SK-N-SH (cell line): ENCODE results near the gene STARD8. TPM values are rescaled to one million over a fixed set of nuclear protein-coding genes. Genes with fewer than 3 reads are reported as not detected.

Experiments used
- CTCF ChIA-PET: fragments of 300-600, 350-600 bp; formaldehyde crosslinking; extraction: SDS; loops from one replicate; lab custom pipeline; 2021; lab: Yijun Ruan, JAX
- POLR2A ChIA-PET: fragments of 350-600 bp; sonication (Branson Sonifier 250); formaldehyde crosslinking; extraction: SDS; loops from one replicate; lab custom pipeline; 2020; ENCODE audit warnings: antibody characterized with exemption, inconsistent platforms; lab: Yijun Ruan, JAX
- DNase-seq: peaks from one replicate; pipeline ENCODE4 v3.0.0; 2012
- H2AFZ ChIP-seq: fragments of 200-600 bp; sonication (generic); 2 replicates; pipeline ENCODE4 v1.8.1; 2016; ENCODE audit warnings: antibody characterized with exemption, mild to moderate bottlenecking, low read depth
- H3F3A ChIP-seq: fragments of 200-600 bp; sonication (generic); replicated peaks from 2 replicates; pipeline ENCODE3; 2016; ENCODE audit warnings: antibody characterized with exemption, mild to moderate bottlenecking; ENCODE audit not compliant: insufficient read depth
- H3K27ac ChIP-seq, 2 experiments: fragments of 200-500 bp in 1 of 2; fragments of 200-600 bp in 1 of 2; sonication (Bioruptor generic) in 1 of 2; sonication (generic), shearing (Covaris generic) in 1 of 2; 2 replicates each; pipeline versions ENCODE4 v1.5.1 to v1.6.1; 2014 to 2016; ENCODE audit warnings: low read depth in 2 of 2, inconsistent platforms in 1 of 2, low read length in 1 of 2, mild to moderate bottlenecking in 1 of 2, mixed read lengths in 1 of 2
- H3K27me3 ChIP-seq: fragments of 200-600 bp; sonication (generic), shearing (Covaris generic); 2 replicates; pipeline ENCODE4 v1.6.1; 2016; ENCODE audit warnings: mixed run types; ENCODE audit not compliant: insufficient read depth
- H3K36me3 ChIP-seq, 2 experiments: fragments of 200-500 bp in 1 of 2; fragments of 200-600 bp in 1 of 2; sonication (Bioruptor generic) in 1 of 2; sonication (generic) in 1 of 2; replicated peaks in 1 of 2; 2 replicates each; pipeline versions ENCODE3 to v1.5.1; 2014 to 2016; ENCODE audit warnings: low read length in 1 of 2, mild to moderate bottlenecking in 1 of 2; ENCODE audit not compliant: insufficient read depth in 2 of 2, control insufficient read depth in 1 of 2
- H3K4me1 ChIP-seq, 2 experiments: fragments of 200-500 bp in 1 of 2; fragments of 200-600 bp in 1 of 2; sonication (Bioruptor generic) in 1 of 2; sonication (generic), shearing (Covaris generic) in 1 of 2; 2 replicates each; pipeline versions ENCODE4 v1.5.1 to v1.6.1; 2014 to 2016; ENCODE audit warnings: low read depth in 1 of 2, low read length in 1 of 2, mixed run types in 1 of 2; ENCODE audit not compliant: insufficient read depth in 2 of 2, control insufficient read depth in 1 of 2
- H3K4me2 ChIP-seq: fragments of 200-600 bp; sonication (generic), shearing (Covaris generic); 2 replicates; pipeline ENCODE4 v1.6.1; 2017; ENCODE audit warnings: mixed run types
- H3K4me3 ChIP-seq, 2 experiments: fragments of 200-500 bp in 1 of 2; fragments of 200-600 bp in 1 of 2; sonication (Bioruptor generic) in 1 of 2; sonication (generic), shearing (Covaris generic) in 1 of 2; 2 replicates each; pipeline versions ENCODE4 v1.5.1 to v1.8.1; 2014 to 2016; ENCODE audit warnings: low read depth in 2 of 2, inconsistent platforms in 1 of 2, low read length in 1 of 2, mild to moderate bottlenecking in 1 of 2, mixed read lengths in 1 of 2, moderate library complexity in 1 of 2
- H3K79me2 ChIP-seq: fragments of 200-600 bp; sonication (generic); 2 replicates; pipeline ENCODE4 v1.8.1; 2017; ENCODE audit warnings: mild to moderate bottlenecking; ENCODE audit not compliant: insufficient read depth
- H3K9ac ChIP-seq: fragments of 200-600 bp; sonication (generic); 2 replicates; pipeline ENCODE4 v1.6.1; 2017; ENCODE audit warnings: mixed run types
- H3K9me2 ChIP-seq: fragments of 200-600 bp; sonication (generic); 2 replicates; pipeline ENCODE4 v1.6.1; 2017; ENCODE audit warnings: mixed run types
- H3K9me3 ChIP-seq: fragments of 200-600 bp; sonication (generic); 2 replicates; pipeline ENCODE4 v1.6.1; 2017; ENCODE audit warnings: mixed run types, mild to moderate bottlenecking, moderate library complexity
- H4K20me1 ChIP-seq: fragments of 200-600 bp; sonication (generic); 2 replicates; pipeline ENCODE4 v1.6.1; 2017; ENCODE audit warnings: mild to moderate bottlenecking, mixed run types; ENCODE audit not compliant: insufficient read depth
- FOXM1 ChIP-seq: IDR thresholded peaks from 2 replicates; pipeline ENCODE4 v1.4.0; 2012; ENCODE audit warnings: low read depth, mild to moderate bottlenecking
- GATA2 ChIP-seq: sonication (generic); formaldehyde crosslinking; IDR thresholded peaks from 2 replicates; pipeline ENCODE4 v1.5.0; 2020; ENCODE audit warnings: mild to moderate bottlenecking, missing genetic modification reagents
- IRF3 ChIP-seq: fragments of 150-350 bp; IDR thresholded peaks from 2 replicates; pipeline ENCODE4 v1.6.1; 2016; ENCODE audit warnings: mild to moderate bottlenecking, low read depth, low read length
- PBX3 ChIP-seq: IDR thresholded peaks from 2 replicates; pipeline ENCODE4; 2012
- RCOR1 ChIP-seq: fragments of 150-350 bp; IDR thresholded peaks from 2 replicates; pipeline ENCODE4 v1.6.1; 2017; ENCODE audit warnings: antibody characterized with exemption, low read length
- RFX5 ChIP-seq: IDR thresholded peaks from 2 replicates; pipeline ENCODE4 v1.6.1; 2012; ENCODE audit warnings: mild to moderate bottlenecking, improper control_type of control experiment, low read length
- USF2 ChIP-seq: fragments of 150-350 bp; IDR thresholded peaks from 2 replicates; pipeline ENCODE4 v1.6.1; 2017; ENCODE audit warnings: antibody characterized with exemption, low read length, low read depth, borderline replicate concordance
- ZBTB33 ChIP-seq: IDR thresholded peaks from 2 replicates; pipeline ENCODE4 v1.4.0; 2012; ENCODE audit warnings: low read depth, borderline replicate concordance
- WGBS: methylation state at CpG from one replicate; pipeline ENCODE4 v1.1.6; 2017; ENCODE audit warnings: low lambda C conversion rate; 5-methylcytosine and 5-hydroxymethylcytosine counted together
- polyA plus RNA-seq, 3 experiments: library from polyadenylated mRNA; depleted of rRNA; stranded (reverse); fragments of >200 nt; gene quantifications; 2 replicates each; pipeline ENCODE4 v1.2.3, GENCODE V29; 2012

The STARD8 gene
- polyA plus RNA-seq, 1 of the 3 experiments (the other 2 are of a cell fraction), result 2.6 TPM

- WGBS, result 10% methylated on average over 3 of the region's 3 CpGs
These were observed 102.8 kb downstream of the STARD8 start for GRCh38 chrX:68750316-68750715.

More at GRCh38 chrX:68750316-68750715, 102.8 kb downstream of the STARD8 start:
- no peak for DNase-seq
- Histone ChIP-seq H3F3A (no peaks in the 10 kb centered on the region), H3K27ac (no peak overlapping the region), H2AFZ (no peak overlapping the region), H3K79me2 (no peaks in the 10 kb centered on the region), H3K4me2 (no peak overlapping the region), H3K9me2 (no peaks in the 10 kb centered on the region), H3K36me3 (no peaks in the 10 kb centered on the region)
- POLR2A ChIA-PET, result no interaction called here
- TF ChIP-seq IRF3, result no peak
- no peak for TF ChIP-seq RCOR1
- no peak for TF ChIP-seq ZBTB33
- TF ChIP-seq RFX5, result no peak
- TF ChIP-seq FOXM1, result no peak
- no peak for TF ChIP-seq GATA2 (CRISPR knock-in tag)
- TF ChIP-seq USF2, result no peak
- no peak for TF ChIP-seq PBX3
- TF ChIP-seq, all 33 proteins: peak for 0
- Histone ChIP-seq H4K20me1 (no peaks in the 10 kb centered on the region), H3K9ac (no peak overlapping the region), H3K9me3 (no peaks in the 10 kb centered on the region), H3K4me3 (no peak overlapping the region), H3K27me3 (peaks cover 12% of the 10 kb centered on the region), H3K4me1 (no peaks in the 10 kb centered on the region)
- CTCF ChIA-PET, result no interaction called here
